GM20431 (cell line): ENCODE data around the gene MAPKAPK3.
"Not testable (repeated sequence)": the region's sequence is repeated elsewhere in the genome, so short reads cannot be mapped to it uniquely, and the experiment has no call there.

Experiments
- in situ Hi-C: fragments of 300-500 bp; cut with MseI, MboI; formaldehyde crosslinking; loops from one replicate; pipeline ENCODE4 v1.15.0; 2020; ENCODE audit warnings: low sequenced_read_pairs; ENCODE audit not compliant: unreplicated experiment

MAPKAPK3 gene

GRCh38 chr3:50674349-50675178 is 57.6 kb downstream of the MAPKAPK3 start, which contains the start of gene DOCK3:
Gene DOCK3, plus strand, starts transcription at chr3:50674927. Its CDS starts 337 bp downstream, at chr3:50675264.
- in situ Hi-C loops: no loop called here

GRCh38 chr3:50675179-50676030 is 58.5 kb downstream of the MAPKAPK3 start:
- in situ Hi-C loops: no loop called here

- in situ Hi-C loops: no loop called here
Measured at GRCh38 chr3:50676031-50676705, 59.2 kb downstream of the MAPKAPK3 start.

GRCh38 chr3:50687127-50687751 is 70.3 kb downstream of the MAPKAPK3 start:
- in situ Hi-C loops: no loop called here

DNA sequence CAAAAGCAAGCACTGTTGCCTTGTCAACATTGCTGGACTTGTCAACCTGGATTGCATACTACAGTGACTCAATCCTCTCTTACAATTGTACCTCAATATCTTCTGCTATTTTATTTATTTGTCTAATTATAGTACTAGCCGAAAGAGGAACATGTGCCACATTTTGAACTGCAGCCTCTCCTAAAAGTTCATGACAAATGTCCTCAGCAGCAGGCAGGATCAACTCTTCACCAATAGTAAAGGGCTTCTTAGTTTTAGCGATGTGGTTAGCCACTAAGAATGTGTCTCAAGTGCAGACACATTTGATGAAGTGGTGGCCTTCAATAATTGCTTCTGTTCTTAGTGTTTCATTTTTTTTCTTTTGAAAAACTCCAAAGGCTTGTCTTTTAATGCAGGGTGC is 71.0 kb downstream of the MAPKAPK3 start:
- in situ Hi-C loops: no loop called here

- in situ Hi-C loops: not testable (repeated sequence)
Measured at GRCh38 chr3:50688602-50689001, 71.7 kb downstream of the MAPKAPK3 start.

GRCh38 chr3:50689558-50689957 is 72.6 kb downstream of the MAPKAPK3 start:
- in situ Hi-C loops: no loop called here

GRCh38 chr3:50695031-50695430 is 78.1 kb downstream of the MAPKAPK3 start:
- in situ Hi-C loops: no loop called here

DNA sequence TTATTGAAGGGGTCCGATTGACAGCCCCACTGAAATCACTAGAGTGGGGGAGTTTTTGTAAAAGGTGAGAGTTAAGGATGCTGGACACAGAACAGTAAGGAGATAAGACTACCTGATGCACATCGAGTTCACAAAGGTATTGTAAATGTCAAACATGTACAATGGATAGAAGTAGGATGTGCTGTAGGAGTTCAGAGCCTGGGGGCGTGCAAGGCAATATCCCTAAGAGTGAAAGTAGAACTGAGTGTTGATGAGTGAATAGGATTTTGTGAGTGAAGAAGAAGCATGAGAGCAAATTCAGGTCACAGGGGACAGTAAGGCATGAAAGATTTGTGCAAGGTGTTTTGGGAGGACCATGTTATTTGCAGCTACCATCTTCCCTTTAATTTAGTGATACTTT is 79.3 kb downstream of the MAPKAPK3 start:
- in situ Hi-C loops: no loop called here

DNA sequence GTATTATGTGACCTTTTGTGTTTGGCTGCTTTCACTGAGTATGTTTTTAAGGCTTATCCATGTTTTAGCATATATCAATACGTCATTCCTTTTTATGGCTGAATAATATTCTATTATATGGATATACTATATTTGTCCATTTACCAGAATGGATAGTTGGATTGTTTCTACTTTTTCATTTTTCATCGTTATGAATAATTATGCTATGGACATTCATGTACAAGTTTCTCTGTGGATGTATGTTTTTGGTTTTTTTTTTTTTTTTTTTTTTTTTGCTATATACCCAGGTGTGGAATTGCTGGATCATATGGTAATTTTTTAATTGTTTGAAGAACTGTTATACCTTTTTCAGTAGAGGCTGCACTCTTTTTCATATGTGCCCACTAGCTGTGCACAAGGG is 81.3 kb downstream of the MAPKAPK3 start:
- in situ Hi-C loops: no loop called here
